ENCODE measurements around the gene EXD3.
"Not testable (repeated sequence)": the region's sequence is repeated elsewhere in the genome, so short reads cannot be mapped to it uniquely, and the experiment has no call there.

EXD3 gene

GRCh38 chr9:137458194-137459151, 35.5 kb upstream of the EXD3 start:
- DNase-seq = no peak

- no peak for DNase-seq
Observed at GRCh38 chr9:137457406-137458193, 34.6 kb upstream of the EXD3 start.

- DNase-seq = no peak
Observed at GRCh38 chr9:137456864-137457405, 34.0 kb upstream of the EXD3 start.

GRCh38 chr9:137456061-137456863, 33.3 kb upstream of the EXD3 start:
- no peak for DNase-seq

GRCh38 chr9:137455359-137455991, 32.5 kb upstream of the EXD3 start:
- no peak for DNase-seq

- DNase-seq = no peak
Observed at GRCh38 chr9:137454597-137455358, 31.8 kb upstream of the EXD3 start.

GRCh38 chr9:137454145-137454596, 31.2 kb upstream of the EXD3 start:
- DNase-seq = no peak

- no peak for DNase-seq
Observed at GRCh38 chr9:137453643-137454081, 30.7 kb upstream of the EXD3 start.

- no peak for DNase-seq
Observed at GRCh38 chr9:137452761-137453642, 30.0 kb upstream of the EXD3 start.

GRCh38 chr9:137452006-137452760, 29.2 kb upstream of the EXD3 start:
- no peak for DNase-seq

- not testable (repeated sequence) for DNase-seq
Observed at GRCh38 chr9:137451264-137452005, 28.5 kb upstream of the EXD3 start.

- not testable (repeated sequence) for DNase-seq
Observed at GRCh38 chr9:137450539-137451222, 27.7 kb upstream of the EXD3 start.

GRCh38 chr9:137449931-137450538, 27.1 kb upstream of the EXD3 start:
- DNase-seq = no peak

- DNase-seq = no peak
Observed at GRCh38 chr9:137449081-137449844, 26.3 kb upstream of the EXD3 start.

- no peak for DNase-seq
Observed at GRCh38 chr9:137448602-137448962, 25.6 kb upstream of the EXD3 start.

GRCh38 chr9:137447722-137448601, 25.0 kb upstream of the EXD3 start:
- no peak for DNase-seq
